ENCODE measurements around the gene ELOB.
A peak's percentile ranks its signal among the peaks of the same experiment; 100 is the strongest.

Gene ELOB

GRCh38 chr16:2766430-2767139 is 10.5 kb downstream of the ELOB start:
- no peak for DNase-seq

- no peak for DNase-seq
Observed at GRCh38 chr16:2765462-2766404, 11.3 kb downstream of the ELOB start.

GRCh38 chr16:2764718-2765117 is 12.4 kb downstream of the ELOB start:
- no peak for DNase-seq

GRCh38 chr16:2763173-2763572 is 13.9 kb downstream of the ELOB start:
- DNase-seq = no peak

GRCh38 chr16:2762711-2763110 is 14.4 kb downstream of the ELOB start:
- DNase-seq = no peak

GRCh38 chr16:2761886-2762583 is 15.0 kb downstream of the ELOB start:
- DNase-seq = no peak

- DNase-seq = no peak
Observed at GRCh38 chr16:2761472-2761871, 15.6 kb downstream of the ELOB start.

GRCh38 chr16:2757344-2757743 is 19.7 kb downstream of the ELOB start:
- DNase-seq = no peak

GRCh38 chr16:2756288-2757015 is 20.6 kb downstream of the ELOB start:
- DNase-seq = no peak

- no peak for DNase-seq
Observed at GRCh38 chr16:2755158-2755557, 21.9 kb downstream of the ELOB start.

- no peak for DNase-seq
Observed at GRCh38 chr16:2753733-2754020, 23.4 kb downstream of the ELOB start.

- no peak for DNase-seq
Observed at GRCh38 chr16:2752850-2753732, 24.0 kb downstream of the ELOB start.

- peak; percentile 78 for DNase-seq
Observed at GRCh38 chr16:2752035-2752849, 24.8 kb downstream of the ELOB start, which contains the start of gene SRRM2. Gene SRRM2 (plus strand): TSS chr16:2752638. CDS start chr16:2756365, 3,727 bp downstream.

- no peak for DNase-seq
Observed at GRCh38 chr16:2751577-2752034, 25.5 kb downstream of the ELOB start.

- no peak for DNase-seq
Observed at GRCh38 chr16:2749936-2750335, 27.1 kb downstream of the ELOB start.

GRCh38 chr16:2749476-2749875 is 27.6 kb downstream of the ELOB start:
- no peak for DNase-seq

GRCh38 chr16:2748757-2749455 is 28.2 kb downstream of the ELOB start:
- no peak for DNase-seq

- no peak for DNase-seq
Observed at GRCh38 chr16:2745961-2746360, 31.1 kb downstream of the ELOB start.

GRCh38 chr16:2745116-2745890 is 31.8 kb downstream of the ELOB start:
- no peak for DNase-seq
